ENCODE results near the gene KDSR. TPM values are rescaled to one million over a fixed set of nuclear protein-coding genes. Genes with fewer than 3 reads are reported as not detected.

KDSR gene
- total RNA-seq, 1 donor from 2014 or later: 31.1 TPM

- Mint-ChIP-seq H3K36me3 (ENCODE audit: unreplicated experiment) (no peaks in the 10 kb centered on the region), H3K4me3 (ENCODE audit: unreplicated experiment) (no peak overlapping the region), H3K4me1 (ENCODE audit: low read depth, unreplicated experiment) (no peaks in the 10 kb centered on the region), H3K27me3 (ENCODE audit: unreplicated experiment) (peaks cover 2% of the 10 kb centered on the region), H3K27ac (ENCODE audit: unreplicated experiment) (no peak overlapping the region), H3K9me3 (ENCODE audit: unreplicated experiment) (no peaks in the 10 kb centered on the region)
- no peak for DNase-seq
- TF ChIP-seq CTCF (IDR thresholded peaks at IDR 0.05; ENCODE audit: partially characterized antibody, unreplicated experiment): no peak
Observed at GRCh38 chr18:63350230-63350629, 16.8 kb downstream of the KDSR start.

GRCh38 chr18:63348508-63349136 is 18.4 kb downstream of the KDSR start:
- Mint-ChIP-seq H3K9me3 (ENCODE audit: unreplicated experiment) (no peaks in the 10 kb centered on the region), H3K4me3 (ENCODE audit: unreplicated experiment) (no peak overlapping the region), H3K27ac (ENCODE audit: unreplicated experiment) (no peak overlapping the region), H3K27me3 (ENCODE audit: unreplicated experiment) (peaks cover 2% of the 10 kb centered on the region), H3K36me3 (ENCODE audit: unreplicated experiment) (no peaks in the 10 kb centered on the region), H3K4me1 (ENCODE audit: low read depth, unreplicated experiment) (no peaks in the 10 kb centered on the region)
- no peak for DNase-seq
- no peak for TF ChIP-seq CTCF (IDR thresholded peaks at IDR 0.05; ENCODE audit: partially characterized antibody, unreplicated experiment)

- Mint-ChIP-seq H3K36me3 (ENCODE audit: unreplicated experiment) (no peaks in the 10 kb centered on the region), H3K4me1 (ENCODE audit: low read depth, unreplicated experiment) (peaks cover 2% of the 10 kb centered on the region), H3K4me3 (ENCODE audit: unreplicated experiment) (no peak overlapping the region), H3K9me3 (ENCODE audit: unreplicated experiment) (no peaks in the 10 kb centered on the region), H3K27ac (ENCODE audit: unreplicated experiment) (no peak overlapping the region), H3K27me3 (ENCODE audit: unreplicated experiment) (no peaks in the 10 kb centered on the region)
- no peak for TF ChIP-seq CTCF (IDR thresholded peaks at IDR 0.05; ENCODE audit: partially characterized antibody, unreplicated experiment)
- DNase-seq: no peak
Observed at GRCh38 chr18:63346480-63347183, 20.4 kb downstream of the KDSR start.

- H3K27me3 Mint-ChIP-seq (ENCODE audit: unreplicated experiment): peaks cover 2% of the 10 kb centered on the region
- H3K9me3 Mint-ChIP-seq (ENCODE audit: unreplicated experiment): peaks cover 2% of the 10 kb centered on the region
- no peak overlapping the region for H3K27ac Mint-ChIP-seq (ENCODE audit: unreplicated experiment)
- no peak for TF ChIP-seq CTCF (IDR thresholded peaks at IDR 0.05; ENCODE audit: partially characterized antibody, unreplicated experiment)
- no peak overlapping the region for H3K4me3 Mint-ChIP-seq (ENCODE audit: unreplicated experiment)
- H3K36me3 Mint-ChIP-seq (ENCODE audit: unreplicated experiment): no peaks in the 10 kb centered on the region
- H3K4me1 Mint-ChIP-seq (ENCODE audit: low read depth, unreplicated experiment): peaks cover 2% of the 10 kb centered on the region
- DNase-seq: no peak
Observed at GRCh38 chr18:63346031-63346430, 21.0 kb downstream of the KDSR start.

GRCh38 chr18:63344918-63345317 is 22.1 kb downstream of the KDSR start:
- Mint-ChIP-seq H3K27me3 (ENCODE audit: unreplicated experiment) (peaks cover 2% of the 10 kb centered on the region), H3K27ac (ENCODE audit: unreplicated experiment) (no peak overlapping the region), H3K9me3 (ENCODE audit: unreplicated experiment) (peaks cover 2% of the 10 kb centered on the region), H3K36me3 (ENCODE audit: unreplicated experiment) (no peaks in the 10 kb centered on the region), H3K4me1 (ENCODE audit: low read depth, unreplicated experiment) (peaks cover 2% of the 10 kb centered on the region), H3K4me3 (ENCODE audit: unreplicated experiment) (no peak overlapping the region)
- TF ChIP-seq CTCF (IDR thresholded peaks at IDR 0.05; ENCODE audit: partially characterized antibody, unreplicated experiment): no peak
- no peak for DNase-seq
